ENCODE results near the gene REST.

Gene REST

GRCh38 chr4:56973336-56973735 lies 65.6 kb downstream of the REST start:
- no peak for DNase-seq (ENCODE audit: extremely low spot score)
- POLR2A ChIA-PET, result no interaction called here
- CTCF ChIA-PET, result interaction anchor here (0.7 to 1.2 kb wide), 2 partner anchors 11 to 12 kb away, joined by 3 read pairs; no protein-coding TSS in a partner anchor
- no peak for TF ChIP-seq CTCF (IDR thresholded peaks at IDR 0.05; ENCODE audit: control extremely low read depth, extremely low read depth, low read depth, missing control alignments)

- CTCF ChIA-PET, result interaction anchor here (1.2 to 4.4 kb wide), 6 partner anchors 10 to 1028 kb away, joined by 3 to 26 read pairs (median 6); partner anchors contain the start of genes CEP135 and REST
- POLR2A ChIA-PET, result interaction anchor here (2.8 kb wide), 1 partner anchor 68 kb away, joined by 25 read pairs; the partner anchor contains the start of gene REST
- TF ChIP-seq CTCF (IDR thresholded peaks at IDR 0.05; ENCODE audit: control extremely low read depth, extremely low read depth, low read depth, missing control alignments), result no peak
- peak; percentile 21 for DNase-seq (ENCODE audit: extremely low spot score)
These were observed 68.7 kb downstream of the REST start for GRCh38 chr4:56976283-56976836.

- CTCF ChIA-PET, result interaction anchor here (0.7 to 4.4 kb wide), 10 partner anchors 10 to 1028 kb away, joined by 3 to 26 read pairs (median 4); partner anchors contain the start of genes CEP135, PAICS and REST
- POLR2A ChIA-PET, result interaction anchor here (0.5 to 2.8 kb wide), 9 partner anchors 11 to 930 kb away, joined by 3 to 25 read pairs (median 5); partner anchors contain the start of genes PAICS, PPAT and REST
- DNase-seq (ENCODE audit: extremely low spot score), result peak; percentile 59
- TF ChIP-seq CTCF (IDR thresholded peaks at IDR 0.05; ENCODE audit: control extremely low read depth, extremely low read depth, low read depth, missing control alignments), result peak; percentile 5
These were observed 69.2 kb downstream of the REST start for GRCh38 chr4:56976837-56977320.

- ChIA-PET POLR2A (interaction anchor here (0.5 to 2.8 kb wide), 12 partner anchors 10 to 1028 kb away, joined by 3 to 25 read pairs (median 5); partner anchors contain the start of genes CEP135, PAICS, PPAT and REST), CTCF (interaction anchor here (0.7 to 4.4 kb wide), 10 partner anchors 11 to 542 kb away, joined by 3 to 26 read pairs (median 4); partner anchors contain the start of genes PAICS and REST)
- DNase-seq (ENCODE audit: extremely low spot score), result peak; percentile 94
- TF ChIP-seq CTCF (IDR thresholded peaks at IDR 0.05; ENCODE audit: control extremely low read depth, extremely low read depth, low read depth, missing control alignments), result no peak
These were observed 69.8 kb downstream of the REST start, which contains the start of gene NOA1 for GRCh38 chr4:56977321-56978012. TSS of gene NOA1 (minus strand) at chr4:56977606. CDS start at chr4:56977585, 21 bp downstream.

- POLR2A ChIA-PET, result interaction anchor here (0.6 to 2.8 kb wide), 6 partner anchors 9 to 591 kb away, joined by 3 to 25 read pairs (median 4); partner anchors contain the start of genes AASDH and REST
- CTCF ChIA-PET, result interaction anchor here (0.9 to 4.4 kb wide), 7 partner anchors 9 to 185 kb away, joined by 3 to 26 read pairs (median 5); partner anchors contain the start of gene REST
- TF ChIP-seq CTCF (IDR thresholded peaks at IDR 0.05; ENCODE audit: control extremely low read depth, extremely low read depth, low read depth, missing control alignments), result no peak
- DNase-seq (ENCODE audit: extremely low spot score), result peak; percentile 87
These were observed 71.1 kb downstream of the REST start, which contains the start of gene POLR2B for GRCh38 chr4:56978750-56979303. TSS of gene POLR2B (plus strand) at chr4:56978896. CDS start at chr4:56978986, 90 bp downstream.

Measured in GM10248 (cell line).